Measurements from ENCODE around the gene ARHGAP28.
A peak's percentile ranks its signal among the peaks of the same experiment; 100 is the strongest.

- TF ChIP-seq CTCF (IDR thresholded peaks at IDR 0.05) (no peak), POLR2AphosphoS5 (IDR thresholded peaks at IDR 0.05) (peak; percentile 77), POLR2A (IDR thresholded peaks at IDR 0.05) (no peak)
These were observed 1.7 kb downstream of the ARHGAP28 start for GRCh38 chr18:6731222-6731596.

All from prostate gland (tissue), 2 donors.